HepG2 (cell line): Measurements from ENCODE around the gene HARBI1. TPM values are rescaled to one million over a fixed set of nuclear protein-coding genes. Genes with fewer than 3 reads are reported as not detected.
A peak's percentile ranks its signal among the peaks of the same experiment; 100 is the strongest.

Source experiments
- CBX5 ChIP-seq: sonication (generic); formaldehyde crosslinking; IDR thresholded peaks from 2 replicates; pipeline ENCODE4 v1.4.0; 2020; ENCODE audit warnings: missing genetic modification reagents, borderline replicate concordance
- CC2D1A ChIP-seq: sonication (generic); formaldehyde crosslinking; IDR thresholded peaks from 2 replicates; pipeline ENCODE4 v1.8.1; 2023; ENCODE audit warnings: mild to moderate bottlenecking, missing genetic modification reagents
- DPF2 ChIP-seq: sonication (generic); formaldehyde crosslinking; IDR thresholded peaks from 2 replicates; pipeline ENCODE4 v1.4.0; 2020; ENCODE audit warnings: mild to moderate bottlenecking, low read depth, missing genetic modification reagents, borderline replicate concordance
- IRF1 ChIP-seq: sonication (generic); formaldehyde crosslinking; IDR thresholded peaks from 2 replicates; pipeline ENCODE4 v1.4.0; 2020; ENCODE audit warnings: low read depth, mild to moderate bottlenecking, missing genetic modification reagents
- KLF12 ChIP-seq: sonication (generic); formaldehyde crosslinking; IDR thresholded peaks from 2 replicates; pipeline ENCODE4 v1.4.0; 2020; ENCODE audit warnings: missing genetic modification reagents, borderline replicate concordance
- NR2F6 ChIP-seq, 2 experiments: IDR thresholded peaks; 2 replicates each; pipeline ENCODE4 v1.6.1; 2016; ENCODE audit warnings: antibody characterized with exemption in 1 of 2, mild to moderate bottlenecking in 1 of 2
- RAD51 ChIP-seq: fragments of 450-650 bp; IDR thresholded peaks from 2 replicates; pipeline ENCODE4 v1.6.1; 2016; ENCODE audit warnings: borderline replicate concordance
- SNAI1 ChIP-seq: sonication (generic); formaldehyde crosslinking; IDR thresholded peaks from 2 replicates; pipeline ENCODE4 v1.5.0; 2020; ENCODE audit warnings: mild to moderate bottlenecking, missing genetic modification reagents, borderline replicate concordance
- TMF1 ChIP-seq: sonication (generic); formaldehyde crosslinking; IDR thresholded peaks from 2 replicates; pipeline ENCODE4 v1.8.1; 2022; ENCODE audit warnings: low read depth, missing genetic modification reagents
- ZNF256 ChIP-seq: sonication (generic); formaldehyde crosslinking; conservative IDR thresholded peaks from 2 replicates; pipeline ENCODE4 v1.4.0; 2020; ENCODE audit warnings: missing genetic modification reagents
- ZNF350 ChIP-seq: sonication (generic); formaldehyde crosslinking; IDR thresholded peaks from 2 replicates; pipeline ENCODE4 v1.4.0; 2020; ENCODE audit warnings: mild to moderate bottlenecking, low read depth, missing genetic modification reagents, borderline replicate concordance
- ZNF563 ChIP-seq: sonication (generic); formaldehyde crosslinking; IDR thresholded peaks from 2 replicates; pipeline ENCODE4 v1.8.0; 2022; ENCODE audit warnings: mild to moderate bottlenecking, moderate library complexity, missing genetic modification reagents
- ZNF574 ChIP-seq: sonication (generic); formaldehyde crosslinking; IDR thresholded peaks from 2 replicates; pipeline ENCODE4 v1.4.0; 2020; ENCODE audit warnings: missing genetic modification reagents
- ZNF672 ChIP-seq: sonication (generic); formaldehyde crosslinking; IDR thresholded peaks from 2 replicates; pipeline ENCODE4 v1.8.1; 2022; ENCODE audit warnings: missing genetic modification reagents
- ZNF737 ChIP-seq: sonication (generic); formaldehyde crosslinking; IDR thresholded peaks from 2 replicates; pipeline ENCODE4 v1.5.0; 2020; ENCODE audit warnings: missing genetic modification reagents, mild to moderate bottlenecking, borderline replicate concordance
- polyA plus RNA-seq, 8 experiments: library from polyadenylated mRNA; depleted of rRNA in 3 of 8; stranded (reverse) in 7 of 8; unstranded in 1 of 8; fragments of >200 nt; fragmentation: Illumina TruSeq in 4 of 8; extraction: Trizol in 4 of 8; gene quantifications; 2 replicates each; pipeline versions ENCODE4 v1.2.1 to v1.2.3, GENCODE V29; 2011 to 2016; ENCODE audit warnings: low read depth in 4 of 8, missing spikeins in 1 of 8, mixed read lengths in 1 of 8; ENCODE audit not compliant: insufficient read depth in 1 of 8
- total RNA-seq, 5 experiments: library from RNA; depleted of rRNA; stranded (reverse); fragments of >200 nt; fragmentation: Illumina TruSeq; extraction: Trizol; gene quantifications; 2 replicates each; pipeline ENCODE4 v1.2.3, GENCODE V29; 2016; ENCODE audit warnings: low read depth in 1 of 5
- TF ChIP-seq, protein P1 (sequence below): IDR thresholded peaks from 2 replicates; pipeline ENCODE4 v1.4.0; 2020; ENCODE audit warnings: mild to moderate bottlenecking, missing genetic modification reagents
- TF ChIP-seq, protein P2 (sequence below): sonication (generic); formaldehyde crosslinking; IDR thresholded peaks from 2 replicates; pipeline ENCODE4 v1.5.0; 2020; ENCODE audit warnings: mild to moderate bottlenecking, missing genetic modification reagents, borderline replicate concordance

HARBI1 gene
- total and polyA plus RNA-seq, 2 of the 13 experiments (the other 11 are each of a cell fraction or from before 2014, with no cell fraction given): 2.5 to 4.8 TPM

GRCh38 chr11:46611526-46612304 lies 5.3 kb downstream of the HARBI1 start (continued):
- TF ChIP-seq ZNF574: no peak
- TF ChIP-seq IRF1 (CRISPR knock-in tag): no peak
- TF ChIP-seq, protein P1, sequence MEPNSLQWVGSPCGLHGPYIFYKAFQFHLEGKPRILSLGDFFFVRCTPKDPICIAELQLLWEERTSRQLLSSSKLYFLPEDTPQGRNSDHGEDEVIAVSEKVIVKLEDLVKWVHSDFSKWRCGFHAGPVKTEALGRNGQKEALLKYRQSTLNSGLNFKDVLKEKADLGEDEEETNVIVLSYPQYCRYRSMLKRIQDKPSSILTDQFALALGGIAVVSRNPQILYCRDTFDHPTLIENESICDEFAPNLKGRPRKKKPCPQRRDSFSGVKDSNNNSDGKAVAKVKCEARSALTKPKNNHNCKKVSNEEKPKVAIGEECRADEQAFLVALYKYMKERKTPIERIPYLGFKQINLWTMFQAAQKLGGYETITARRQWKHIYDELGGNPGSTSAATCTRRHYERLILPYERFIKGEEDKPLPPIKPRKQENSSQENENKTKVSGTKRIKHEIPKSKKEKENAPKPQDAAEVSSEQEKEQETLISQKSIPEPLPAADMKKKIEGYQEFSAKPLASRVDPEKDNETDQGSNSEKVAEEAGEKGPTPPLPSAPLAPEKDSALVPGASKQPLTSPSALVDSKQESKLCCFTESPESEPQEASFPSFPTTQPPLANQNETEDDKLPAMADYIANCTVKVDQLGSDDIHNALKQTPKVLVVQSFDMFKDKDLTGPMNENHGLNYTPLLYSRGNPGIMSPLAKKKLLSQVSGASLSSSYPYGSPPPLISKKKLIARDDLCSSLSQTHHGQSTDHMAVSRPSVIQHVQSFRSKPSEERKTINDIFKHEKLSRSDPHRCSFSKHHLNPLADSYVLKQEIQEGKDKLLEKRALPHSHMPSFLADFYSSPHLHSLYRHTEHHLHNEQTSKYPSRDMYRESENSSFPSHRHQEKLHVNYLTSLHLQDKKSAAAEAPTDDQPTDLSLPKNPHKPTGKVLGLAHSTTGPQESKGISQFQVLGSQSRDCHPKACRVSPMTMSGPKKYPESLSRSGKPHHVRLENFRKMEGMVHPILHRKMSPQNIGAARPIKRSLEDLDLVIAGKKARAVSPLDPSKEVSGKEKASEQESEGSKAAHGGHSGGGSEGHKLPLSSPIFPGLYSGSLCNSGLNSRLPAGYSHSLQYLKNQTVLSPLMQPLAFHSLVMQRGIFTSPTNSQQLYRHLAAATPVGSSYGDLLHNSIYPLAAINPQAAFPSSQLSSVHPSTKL (CRISPR knock-in tag): peak; percentile 55; the same call in 1 of the 2 replicates
- TF ChIP-seq SNAI1 (CRISPR knock-in tag): no peak
- TF ChIP-seq ZNF350 (CRISPR knock-in tag): no peak
- TF ChIP-seq TMF1: no peak
- no peak for TF ChIP-seq CBX5 (CRISPR knock-in tag)
- TF ChIP-seq ZNF737 (CRISPR knock-in tag): no peak
- peak; percentile 52; the same call in 1 of the 2 replicates for TF ChIP-seq DPF2 (CRISPR knock-in tag)
- no peak for TF ChIP-seq ZNF563 (CRISPR knock-in tag)
- TF ChIP-seq NR2F6 (IDR thresholded peaks at IDR 0.05): peak; percentile 75
- TF ChIP-seq NR2F6 (CRISPR knock-in tag; IDR thresholded peaks at IDR 0.05): peak; percentile 89
- TF ChIP-seq KLF12: no peak
- TF ChIP-seq, protein P2, sequence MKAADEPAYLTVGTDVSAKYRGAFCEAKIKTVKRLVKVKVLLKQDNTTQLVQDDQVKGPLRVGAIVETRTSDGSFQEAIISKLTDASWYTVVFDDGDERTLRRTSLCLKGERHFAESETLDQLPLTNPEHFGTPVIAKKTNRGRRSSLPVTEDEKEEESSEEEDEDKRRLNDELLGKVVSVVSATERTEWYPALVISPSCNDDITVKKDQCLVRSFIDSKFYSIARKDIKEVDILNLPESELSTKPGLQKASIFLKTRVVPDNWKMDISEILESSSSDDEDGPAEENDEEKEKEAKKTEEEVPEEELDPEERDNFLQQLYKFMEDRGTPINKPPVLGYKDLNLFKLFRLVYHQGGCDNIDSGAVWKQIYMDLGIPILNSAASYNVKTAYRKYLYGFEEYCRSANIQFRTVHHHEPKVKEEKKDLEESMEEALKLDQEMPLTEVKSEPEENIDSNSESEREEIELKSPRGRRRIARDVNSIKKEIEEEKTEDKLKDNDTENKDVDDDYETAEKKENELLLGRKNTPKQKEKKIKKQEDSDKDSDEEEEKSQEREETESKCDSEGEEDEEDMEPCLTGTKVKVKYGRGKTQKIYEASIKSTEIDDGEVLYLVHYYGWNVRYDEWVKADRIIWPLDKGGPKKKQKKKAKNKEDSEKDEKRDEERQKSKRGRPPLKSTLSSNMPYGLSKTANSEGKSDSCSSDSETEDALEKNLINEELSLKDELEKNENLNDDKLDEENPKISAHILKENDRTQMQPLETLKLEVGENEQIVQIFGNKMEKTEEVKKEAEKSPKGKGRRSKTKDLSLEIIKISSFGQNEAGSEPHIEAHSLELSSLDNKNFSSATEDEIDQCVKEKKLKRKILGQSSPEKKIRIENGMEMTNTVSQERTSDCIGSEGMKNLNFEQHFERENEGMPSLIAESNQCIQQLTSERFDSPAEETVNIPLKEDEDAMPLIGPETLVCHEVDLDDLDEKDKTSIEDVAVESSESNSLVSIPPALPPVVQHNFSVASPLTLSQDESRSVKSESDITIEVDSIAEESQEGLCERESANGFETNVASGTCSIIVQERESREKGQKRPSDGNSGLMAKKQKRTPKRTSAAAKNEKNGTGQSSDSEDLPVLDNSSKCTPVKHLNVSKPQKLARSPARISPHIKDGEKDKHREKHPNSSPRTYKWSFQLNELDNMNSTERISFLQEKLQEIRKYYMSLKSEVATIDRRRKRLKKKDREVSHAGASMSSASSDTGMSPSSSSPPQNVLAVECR (CRISPR knock-in tag): no peak; the same call in 1 of the 2 replicates
- TF ChIP-seq CC2D1A (CRISPR knock-in tag): no peak
- no peak for TF ChIP-seq ZNF672
- TF ChIP-seq RAD51: no peak
- no peak for TF ChIP-seq ZNF256
